Ramos (cell line): ENCODE measurements around the gene ERMAP.
"Not testable (repeated sequence)": the region's sequence is repeated elsewhere in the genome, so short reads cannot be mapped to it uniquely, and the experiment has no call there.

ENCODE experiments used
- in situ Hi-C: fragments of 300-500 bp; cut with MboI; formaldehyde crosslinking; loops from one replicate; pipeline ENCODE4 v1.14.3; 2022; ENCODE audit warnings: low sequenced_read_pairs; ENCODE audit not compliant: unreplicated experiment

ERMAP gene

DNA sequence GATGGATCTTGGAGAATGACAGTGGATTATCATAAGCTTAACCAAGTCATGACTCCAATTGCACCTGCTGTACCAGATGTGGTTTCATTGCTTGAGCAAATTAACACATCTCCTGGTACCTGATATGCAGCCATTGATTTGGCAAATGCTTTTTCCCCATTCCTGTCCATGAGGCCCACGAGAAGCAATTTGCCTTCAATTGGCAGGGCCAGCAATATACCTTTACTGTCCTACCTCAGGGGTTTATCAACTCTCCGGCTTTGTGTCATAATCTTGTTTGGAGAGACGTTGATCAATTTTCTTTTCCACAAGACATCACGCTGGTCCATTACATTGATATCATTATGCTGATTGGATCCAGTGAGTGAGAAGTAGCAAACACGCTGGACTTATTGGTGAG, 49.6 kb downstream of the ERMAP start:
- in situ Hi-C loops, result no loop called here

- in situ Hi-C loops, result not testable (repeated sequence)
Measured at GRCh38 chr1:42868466-42868865, 51.5 kb downstream of the ERMAP start.

- in situ Hi-C loops, result not testable (repeated sequence)
Measured at GRCh38 chr1:42869254-42869653, 52.3 kb downstream of the ERMAP start.

DNA sequence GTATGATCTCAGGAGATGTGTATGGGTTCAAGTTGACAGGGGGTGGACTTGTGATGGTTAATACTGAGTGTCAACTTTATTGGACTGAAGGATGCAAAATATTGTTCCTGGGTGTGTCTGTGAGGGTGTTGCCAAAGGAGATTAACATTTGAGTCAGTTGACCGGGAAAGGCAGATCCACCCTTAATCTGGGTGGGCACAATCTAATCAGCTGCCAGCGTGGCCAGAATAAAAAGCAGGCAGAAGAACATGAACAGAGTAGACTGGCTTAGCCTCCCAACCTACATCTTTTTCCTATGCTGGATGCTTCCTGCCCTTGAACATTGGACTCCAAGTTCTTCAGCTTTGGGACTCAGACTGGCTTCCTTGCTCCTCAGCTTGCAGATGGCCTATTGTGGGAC, 52.8 kb downstream of the ERMAP start:
- in situ Hi-C loops, result not testable (repeated sequence)

DNA sequence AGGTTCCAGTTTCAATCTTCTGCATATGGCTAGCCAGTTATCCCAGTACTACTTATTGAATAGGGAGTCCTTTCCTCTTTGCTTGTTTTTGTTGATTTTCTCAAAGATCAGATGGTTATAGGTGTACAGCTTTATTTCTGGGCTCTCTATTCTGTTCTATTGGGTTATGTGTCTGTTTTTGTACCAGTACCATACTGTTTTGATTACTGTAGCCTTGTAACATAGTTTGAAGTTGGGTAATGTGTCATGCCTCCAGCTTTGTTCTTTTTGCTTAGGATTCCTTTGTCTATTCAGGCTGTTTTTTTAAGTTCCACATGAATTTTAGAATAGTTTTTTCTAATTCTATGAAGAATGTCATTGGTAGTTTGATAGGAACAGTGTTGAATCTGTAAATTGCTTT, 56.2 kb downstream of the ERMAP start:
- in situ Hi-C loops, result not testable (repeated sequence)

- in situ Hi-C loops, result no loop called here
Measured at GRCh38 chr1:42873670-42874069, 56.7 kb downstream of the ERMAP start.

DNA sequence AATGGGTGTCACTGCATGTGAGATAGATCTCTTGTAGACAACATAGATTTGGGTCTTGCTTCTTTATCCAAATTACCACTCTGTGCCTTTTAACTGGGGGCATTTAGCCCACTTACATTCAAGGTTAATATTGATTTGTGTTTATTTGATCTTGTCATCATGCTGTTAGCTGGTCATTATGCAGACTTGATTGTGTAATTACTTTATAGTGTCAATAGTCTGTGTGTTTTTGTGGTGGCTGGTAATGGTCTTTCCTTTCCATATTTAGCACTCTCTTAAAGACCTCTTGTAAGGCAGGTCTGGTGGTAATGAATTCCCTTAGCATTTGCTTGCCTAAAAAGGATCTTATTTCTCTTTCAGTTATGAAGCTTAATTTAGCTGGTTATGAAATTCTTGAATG, 59.1 kb downstream of the ERMAP start:
- in situ Hi-C loops, result no loop called here

- in situ Hi-C loops, result no loop called here
Measured at GRCh38 chr1:42877380-42877779, 60.5 kb downstream of the ERMAP start.

DNA sequence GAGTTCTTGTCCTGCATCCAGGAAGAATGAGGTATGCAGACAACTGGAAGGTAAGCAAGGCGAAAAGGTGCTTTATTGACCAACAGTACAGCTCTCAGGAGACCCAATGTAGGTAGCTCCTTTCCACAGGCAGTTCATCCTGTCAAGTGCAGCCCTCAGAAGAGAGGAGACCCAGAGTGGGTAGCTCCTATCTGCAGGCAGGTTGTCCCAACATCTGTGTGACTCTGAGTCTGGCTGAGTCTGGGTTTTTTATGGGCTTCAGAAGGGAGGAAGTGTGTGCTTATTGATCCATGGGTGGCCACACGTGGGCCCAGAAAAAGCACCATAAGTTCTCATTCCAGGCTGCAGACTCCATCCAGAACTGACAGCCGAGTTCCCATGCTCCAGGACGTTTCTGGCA, 63.5 kb downstream of the ERMAP start:
- in situ Hi-C loops, result no loop called here

DNA sequence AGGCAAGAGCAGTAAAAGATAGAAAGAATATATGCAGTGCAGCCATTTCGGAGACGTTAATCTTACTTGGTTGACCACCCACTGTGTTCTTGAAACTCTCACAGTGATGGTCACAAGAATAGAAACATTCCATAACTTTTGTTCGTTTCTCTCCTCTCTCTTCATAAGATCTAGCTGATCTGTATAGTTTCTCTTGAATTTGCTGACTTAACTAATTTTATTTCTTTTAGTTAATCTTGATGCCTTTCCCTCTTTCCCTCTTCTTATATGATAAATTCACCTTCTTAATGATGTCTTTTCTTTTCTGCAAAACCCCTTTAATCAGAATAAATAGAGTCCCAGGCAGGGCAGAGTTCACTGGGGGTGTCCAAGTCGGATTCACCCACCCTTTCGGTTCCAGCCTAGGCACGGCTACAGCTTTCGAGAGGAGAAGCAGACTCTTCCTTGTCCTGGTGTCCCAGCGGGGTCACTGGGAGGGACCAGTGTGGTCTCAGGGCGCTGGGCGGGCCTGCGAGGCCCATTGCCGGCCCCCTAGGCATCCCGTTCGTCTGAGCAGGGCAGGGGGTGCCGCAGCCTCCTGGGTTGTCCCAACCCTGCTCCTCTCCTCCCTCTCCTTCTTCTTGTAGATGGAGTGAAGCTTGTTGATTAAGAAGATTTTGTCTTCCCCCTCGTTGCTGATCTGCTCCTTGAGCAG, 69.3 kb downstream of the ERMAP start:
- in situ Hi-C loops, result no loop called here

GRCh38 chr1:42886800-42887199, 69.9 kb downstream of the ERMAP start:
- in situ Hi-C loops, result no loop called here

DNA sequence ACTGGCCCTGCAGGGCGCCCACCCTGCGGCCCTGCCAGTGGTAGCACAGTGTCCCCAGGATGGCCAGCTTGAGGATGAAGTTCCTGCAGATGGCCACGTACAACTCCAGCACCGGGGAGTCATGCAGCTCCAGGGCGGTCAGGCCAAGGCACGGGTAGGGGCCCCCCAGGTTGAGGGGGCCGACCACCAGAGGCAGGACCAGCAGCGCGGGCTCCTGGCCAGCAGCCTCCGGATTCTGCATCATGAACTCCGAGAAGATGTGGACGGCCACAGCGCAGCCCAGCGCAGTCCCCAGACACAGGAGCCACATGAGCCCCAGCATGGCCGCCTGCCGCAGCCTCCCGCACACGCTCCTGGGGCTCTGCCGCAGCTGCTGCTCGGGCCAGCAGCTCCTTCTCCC, 70.4 kb downstream of the ERMAP start:
- in situ Hi-C loops, result no loop called here

- in situ Hi-C loops, result no loop called here
Measured at GRCh38 chr1:42888013-42888633, 71.2 kb downstream of the ERMAP start.

DNA sequence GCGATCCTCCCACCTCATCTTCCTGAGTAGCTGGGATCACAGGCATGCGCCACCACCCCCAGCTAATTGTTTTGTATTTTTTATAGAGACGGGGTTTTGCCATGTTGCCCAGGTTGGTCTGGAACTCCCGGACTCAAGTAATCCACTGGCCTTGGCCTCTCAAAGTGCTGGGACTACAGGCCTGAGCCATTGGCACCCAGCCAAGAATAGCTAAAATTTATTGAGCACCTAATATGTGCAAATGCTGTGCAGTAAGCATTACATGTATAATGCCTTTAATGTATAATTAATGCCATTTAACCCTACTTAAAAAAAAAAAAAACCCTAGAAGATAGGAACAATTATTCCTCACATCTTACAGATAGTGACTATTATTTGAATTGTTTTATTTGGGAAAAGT, 72.3 kb downstream of the ERMAP start:
- in situ Hi-C loops, result no loop called here

DNA sequence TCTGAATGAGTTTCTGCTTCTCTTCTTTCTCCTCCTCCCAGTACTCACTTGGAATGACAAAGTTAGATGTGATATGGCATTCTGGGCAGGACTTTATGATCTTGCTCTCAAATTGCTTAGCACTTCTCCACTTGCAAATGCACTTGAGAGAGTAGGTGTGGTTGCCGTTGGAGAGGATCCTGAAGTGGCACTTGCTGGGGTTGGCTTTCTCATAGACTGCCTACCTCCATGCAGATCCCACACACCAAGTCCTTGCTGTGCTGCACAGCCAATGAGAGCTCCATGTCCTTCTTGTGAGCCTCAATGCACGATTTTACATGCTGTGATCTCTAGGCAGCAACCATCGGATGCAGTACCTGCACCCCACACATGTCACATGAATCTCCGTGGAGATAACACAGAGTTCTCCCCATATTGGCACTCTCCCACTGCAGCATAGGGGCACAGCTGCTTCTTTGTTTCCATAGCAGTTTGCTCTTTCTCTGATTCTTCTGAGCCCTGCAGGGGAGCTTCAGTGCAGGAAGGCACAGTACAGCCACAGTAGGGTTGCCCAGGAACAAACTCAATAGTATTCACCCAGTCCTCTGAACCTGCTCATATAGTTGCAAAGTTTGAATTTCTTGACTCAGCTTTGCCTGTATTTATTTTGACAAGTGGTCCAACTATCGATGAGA, 74.7 kb downstream of the ERMAP start:
- in situ Hi-C loops, result no loop called here
